Gastrocnemius medialis (tissue), 4 donors: ENCODE measurements around the gene OVAAL. TPM values are rescaled to one million over a fixed set of nuclear protein-coding genes. Genes with fewer than 3 reads are reported as not detected.

Experiments
- ATAC-seq, 2 donors: fragments of 150-250 bp; one replicate each; pipeline ENCODE4 v1.9.1; 2016
- DNase-seq, 2 donors: peaks; one replicate each; pipeline ENCODE4 v3.0.0-alpha.2; 2019
- H3K27ac ChIP-seq, 4 donors: fragments of 200-600 bp; sonication (generic); 1 replicate in 1 of 4; 2 replicates in 3 of 4; pipeline ENCODE4 v1.5.1; 2016 to 2018; ENCODE audit warnings: mild to moderate bottlenecking in 2 of 4, moderate library complexity in 1 of 4
- H3K27me3 ChIP-seq, 3 donors: fragments of 200-600 bp; sonication (generic) in 2 of 3; 1 replicate in 1 of 3; 2 replicates in 2 of 3; pipeline versions ENCODE4 v1.5.1 to v1.6.0; 2016 to 2019; ENCODE audit warnings: mild to moderate bottlenecking in 1 of 3, moderate library complexity in 1 of 3
- H3K36me3 ChIP-seq, 2 donors: fragments of 200-600 bp; sonication (generic) in 1 of 2; one replicate each; pipeline ENCODE4 v1.5.1; 2017 to 2018
- H3K4me1 ChIP-seq, 2 donors: fragments of 200-600 bp; sonication (generic) in 1 of 2; one replicate each; pipeline ENCODE4 v1.5.1; 2016 to 2017; ENCODE audit warnings: mild to moderate bottlenecking in 2 of 2
- H3K4me3 ChIP-seq, 4 donors: fragments of 200-600 bp; sonication (generic) in 3 of 4; 1 replicate in 1 of 4; 2 replicates in 3 of 4; pipeline ENCODE4 v1.5.1; 2016 to 2019; ENCODE audit warnings: mild to moderate bottlenecking in 2 of 4
- H3K9me3 ChIP-seq, 3 donors: fragments of 200-600 bp; sonication (generic) in 2 of 3; 1 replicate in 1 of 3; 2 replicates in 2 of 3; pipeline ENCODE4 v1.5.1; 2016 to 2019
- CTCF ChIP-seq, 5 experiments: fragments of 450-650 bp in 3 of 5; fragments of 200-600 bp in 2 of 5; sonication (generic) in 2 of 5; IDR thresholded peaks in 4 of 5; conservative IDR thresholded peaks in 1 of 5; 1 replicate in 4 of 5; 2 replicates in 1 of 5; pipeline ENCODE4 v1.5.1; 2016 to 2019; ENCODE audit warnings: antibody characterized with exemption in 5 of 5, mild to moderate bottlenecking in 3 of 5, moderate library complexity in 3 of 5
- POLR2A ChIP-seq, 2 donors: fragments of 450-650 bp; IDR thresholded peaks; one replicate each; pipeline ENCODE4 v1.6.1; 2017; ENCODE audit warnings: antibody characterized with exemption in 2 of 2, mild to moderate bottlenecking in 2 of 2, moderate library complexity in 2 of 2
- in situ Hi-C, 4 donors: fragments of 200-750 bp; cut with MboI; loops; one replicate each; pipeline versions ENCODE4 v1.15.0 to v1.8.0; 2017; ENCODE audit warnings: low sequenced_read_pairs in 4 of 4
- intact Hi-C: fragments of 100-400 bp; cut with DNase I; formaldehyde crosslinking; loops from one replicate; pipeline ENCODE4 v1.15.1; 2023; ENCODE audit warnings: low total_unique reads
- total RNA-seq, 4 donors: library from RNA; depleted of rRNA; stranded (reverse); fragments of >200 nt; gene quantifications; one replicate each; pipeline versions ENCODE4 v1.1.0 to v1.2.3, GENCODE V29; 2016

OVAAL gene
- total RNA-seq, 4 donors from 2014 or later: not detected

GRCh38 chr1:180555411-180555810, 3.4 kb upstream of the OVAAL start:
- no peak for TF ChIP-seq CTCF (IDR thresholded peaks at IDR 0.05 in 4 of 5, conservative IDR thresholded peaks at IDR 0.05 in 1 of 5)
- TF ChIP-seq POLR2A (IDR thresholded peaks at IDR 0.05): no peak
- DNase-seq (no peak), ATAC-seq (no peak)
- H3K9me3 ChIP-seq: no peaks in the 10 kb centered on the region
- H3K27ac ChIP-seq: no peak overlapping the region
- no peaks in the 10 kb centered on the region for H3K4me1 ChIP-seq
- no peaks in the 10 kb centered on the region for H3K36me3 ChIP-seq
- intact Hi-C loops: no loop called here
- H3K27me3 ChIP-seq: no peaks in the 10 kb centered on the region
- in situ Hi-C loops: no loop called here
- H3K4me3 ChIP-seq: no peak overlapping the region

- intact Hi-C loops (no loop called here), in situ Hi-C loops (no loop called here)
- no peaks in the 10 kb centered on the region for H3K36me3 ChIP-seq
- no peaks in the 10 kb centered on the region for H3K27me3 ChIP-seq
- peaks cover 0 to 6% of the 10 kb centered on the region in 2 donors for H3K4me1 ChIP-seq
- DNase-seq (no peak), ATAC-seq (no peak)
- H3K4me3 ChIP-seq: no peak overlapping the region
- no peak overlapping the region for H3K27ac ChIP-seq
- no peaks in the 10 kb centered on the region for H3K9me3 ChIP-seq
- TF ChIP-seq POLR2A (IDR thresholded peaks at IDR 0.05): no peak
- no peak for TF ChIP-seq CTCF (IDR thresholded peaks at IDR 0.05 in 4 of 5, conservative IDR thresholded peaks at IDR 0.05 in 1 of 5)
Observed at GRCh38 chr1:180560200-180560867, 1.6 kb downstream of the OVAAL start.

- H3K9me3 ChIP-seq: no peaks in the 10 kb centered on the region
- H3K4me3 ChIP-seq: no peak overlapping the region
- intact Hi-C loops (no loop called here), in situ Hi-C loops (no loop called here)
- H3K27ac ChIP-seq: no peak overlapping the region
- ATAC-seq (no peak), DNase-seq (no peak)
- TF ChIP-seq POLR2A (IDR thresholded peaks at IDR 0.05): no peak
- no peak for TF ChIP-seq CTCF (IDR thresholded peaks at IDR 0.05 in 4 of 5, conservative IDR thresholded peaks at IDR 0.05 in 1 of 5)
- no peaks in the 10 kb centered on the region for H3K27me3 ChIP-seq
- H3K36me3 ChIP-seq: no peaks in the 10 kb centered on the region
- H3K4me1 ChIP-seq: peaks cover 0 to 6% of the 10 kb centered on the region in 2 donors
Observed at GRCh38 chr1:180560868-180561600, 2.3 kb downstream of the OVAAL start.

GRCh38 chr1:180562640-180563025, 3.9 kb downstream of the OVAAL start:
- Histone ChIP-seq H3K9me3 (no peaks in the 10 kb centered on the region), H3K4me1 (peaks cover 0 to 8% of the 10 kb centered on the region in 2 donors), H3K36me3 (no peaks in the 10 kb centered on the region), H3K27ac (peak overlapping the region in 1 of 4 donors; percentile 31), H3K27me3 (no peaks in the 10 kb centered on the region), H3K4me3 (no peak overlapping the region)
- in situ Hi-C loops (no loop called here), intact Hi-C loops (no loop called here)
- DNase-seq: no peak
- TF ChIP-seq CTCF (IDR thresholded peaks at IDR 0.05 in 4 of 5, conservative IDR thresholded peaks at IDR 0.05 in 1 of 5): no peak
- no peak for TF ChIP-seq POLR2A (IDR thresholded peaks at IDR 0.05)
- no peak for ATAC-seq
